ENCODE data around the gene PLEKHS1.

The PLEKHS1 gene

GRCh38 chr10:113746217-113746957 lies 5.1 kb upstream of the PLEKHS1 start:
- no peak for TF ChIP-seq CTCF (IDR thresholded peaks at IDR 0.05; ENCODE audit: control extremely low read depth, extremely low read depth, low read depth, missing control alignments)
- no peak for DNase-seq (ENCODE audit: extremely low spot score)
- ChIA-PET CTCF (no interaction called here), POLR2A (no interaction called here)

GRCh38 chr10:113752553-113752952 lies 1.1 kb downstream of the PLEKHS1 start:
- POLR2A ChIA-PET: no interaction called here
- CTCF ChIA-PET: interaction anchor here (1.4 to 1.5 kb wide), 3 partner anchors 39 to 73 kb away, joined by 3 to 4 read pairs (median 3); partner anchors contain the start of gene CASP7
- no peak for TF ChIP-seq CTCF (IDR thresholded peaks at IDR 0.05; ENCODE audit: control extremely low read depth, extremely low read depth, low read depth, missing control alignments)
- DNase-seq (ENCODE audit: extremely low spot score): no peak

GRCh38 chr10:113753020-113753692 lies 1.7 kb downstream of the PLEKHS1 start:
- TF ChIP-seq CTCF (IDR thresholded peaks at IDR 0.05; ENCODE audit: control extremely low read depth, extremely low read depth, low read depth, missing control alignments): no peak
- CTCF ChIA-PET: interaction anchor here (1.4 to 1.5 kb wide), 4 partner anchors 13 to 74 kb away, joined by 3 to 4 read pairs (median 4); partner anchors contain the start of gene CASP7
- POLR2A ChIA-PET: no interaction called here
- DNase-seq (ENCODE audit: extremely low spot score): no peak

- DNase-seq (ENCODE audit: extremely low spot score): no peak
- ChIA-PET CTCF (interaction anchor here (1.4 to 1.7 kb wide), 4 partner anchors 12 to 45 kb away, joined by 3 to 4 read pairs (median 4); no protein-coding TSS in a partner anchor), POLR2A (no interaction called here)
- TF ChIP-seq CTCF (IDR thresholded peaks at IDR 0.05; ENCODE audit: control extremely low read depth, extremely low read depth, low read depth, missing control alignments): no peak
Observed at GRCh38 chr10:113754125-113754524, 2.6 kb downstream of the PLEKHS1 start.

- no peak for DNase-seq (ENCODE audit: extremely low spot score)
- TF ChIP-seq CTCF (IDR thresholded peaks at IDR 0.05; ENCODE audit: control extremely low read depth, extremely low read depth, low read depth, missing control alignments): no peak
- ChIA-PET POLR2A (no interaction called here), CTCF (interaction anchor here (0.9 to 1.7 kb wide), 4 partner anchors 11 to 42 kb away, joined by 3 to 4 read pairs (median 4); no protein-coding TSS in a partner anchor)
Observed at GRCh38 chr10:113754768-113755167, 3.3 kb downstream of the PLEKHS1 start.

GRCh38 chr10:113756940-113757543 lies 5.6 kb downstream of the PLEKHS1 start:
- CTCF ChIA-PET: interaction anchor here (0.8 kb wide), 1 partner anchor 42 kb away, joined by 3 read pairs; no protein-coding TSS in a partner anchor
- no peak for TF ChIP-seq CTCF (IDR thresholded peaks at IDR 0.05; ENCODE audit: control extremely low read depth, extremely low read depth, low read depth, missing control alignments)
- no peak for DNase-seq (ENCODE audit: extremely low spot score)
- POLR2A ChIA-PET: no interaction called here

All from GM10248 (cell line).